EL (cell line): ENCODE measurements around the gene SRGN.
"Not testable (repeated sequence)": the region's sequence is repeated elsewhere in the genome, so short reads cannot be mapped to it uniquely, and the experiment has no call there.

Source experiments
- DNase-seq: peaks from one replicate; pipeline ENCODE4 v3.0.0-alpha.2; 2016

Gene SRGN

GRCh38 chr10:69087590-69088470 lies at the start of gene SRGN:
Gene SRGN (plus strand): TSS chr10:69088103. CDS start chr10:69088158, 55 bp downstream.
- peak; percentile 87 for DNase-seq

- not testable (repeated sequence) for DNase-seq
These were observed 47.0 kb upstream of the SRGN start for GRCh38 chr10:69040904-69041303.

- no peak for DNase-seq
These were observed 45.5 kb upstream of the SRGN start for GRCh38 chr10:69042417-69042816.

- no peak for DNase-seq
These were observed 45.1 kb upstream of the SRGN start for GRCh38 chr10:69042838-69043237.

- no peak for DNase-seq
These were observed 43.9 kb upstream of the SRGN start for GRCh38 chr10:69043931-69044531.

- DNase-seq, result no peak
These were observed 43.4 kb upstream of the SRGN start for GRCh38 chr10:69044546-69044945.

GRCh38 chr10:69045441-69046300 lies 42.2 kb upstream of the SRGN start:
- no peak for DNase-seq

- DNase-seq, result no peak
These were observed 40.6 kb upstream of the SRGN start for GRCh38 chr10:69047111-69047832.

GRCh38 chr10:69048103-69048502 lies 39.8 kb upstream of the SRGN start:
- DNase-seq, result peak; percentile 35

- no peak for DNase-seq
These were observed 38.3 kb upstream of the SRGN start for GRCh38 chr10:69049566-69049961.

GRCh38 chr10:69051303-69051702 lies 36.6 kb upstream of the SRGN start:
- peak; percentile 60 for DNase-seq

GRCh38 chr10:69051710-69052487 lies 36.0 kb upstream of the SRGN start:
- DNase-seq, result no peak

- no peak for DNase-seq
These were observed 35.2 kb upstream of the SRGN start for GRCh38 chr10:69052736-69053135.

GRCh38 chr10:69055241-69055640 lies 32.7 kb upstream of the SRGN start:
- DNase-seq, result no peak

GRCh38 chr10:69056129-69056528 lies 31.8 kb upstream of the SRGN start:
- peak; percentile 60 for DNase-seq

GRCh38 chr10:69056536-69057260 lies 31.2 kb upstream of the SRGN start:
- no peak for DNase-seq

GRCh38 chr10:69057261-69057950 lies 30.5 kb upstream of the SRGN start:
- no peak for DNase-seq

- DNase-seq, result peak; percentile 96
These were observed 30.0 kb upstream of the SRGN start for GRCh38 chr10:69057951-69058297.

GRCh38 chr10:69060127-69060798 lies 27.6 kb upstream of the SRGN start:
- no peak for DNase-seq
